Neural progenitor cell (in vitro differentiated cells): ENCODE measurements around the gene KCTD10.

Source experiments
- EZH2 ChIP-seq: fragments of 200-600 bp; sonication (generic); IDR thresholded peaks from 2 replicates; pipeline ENCODE4 v1.6.1; 2017; ENCODE audit warnings: antibody characterized with exemption, mild to moderate bottlenecking, moderate library complexity
- TF ChIP-seq, protein P1 (sequence below): fragments of 200-600 bp; sonication (generic); IDR thresholded peaks from 2 replicates; pipeline ENCODE4 v1.5.1; 2017; ENCODE audit warnings: antibody characterized with exemption, mild to moderate bottlenecking

- TF ChIP-seq, protein P1, sequence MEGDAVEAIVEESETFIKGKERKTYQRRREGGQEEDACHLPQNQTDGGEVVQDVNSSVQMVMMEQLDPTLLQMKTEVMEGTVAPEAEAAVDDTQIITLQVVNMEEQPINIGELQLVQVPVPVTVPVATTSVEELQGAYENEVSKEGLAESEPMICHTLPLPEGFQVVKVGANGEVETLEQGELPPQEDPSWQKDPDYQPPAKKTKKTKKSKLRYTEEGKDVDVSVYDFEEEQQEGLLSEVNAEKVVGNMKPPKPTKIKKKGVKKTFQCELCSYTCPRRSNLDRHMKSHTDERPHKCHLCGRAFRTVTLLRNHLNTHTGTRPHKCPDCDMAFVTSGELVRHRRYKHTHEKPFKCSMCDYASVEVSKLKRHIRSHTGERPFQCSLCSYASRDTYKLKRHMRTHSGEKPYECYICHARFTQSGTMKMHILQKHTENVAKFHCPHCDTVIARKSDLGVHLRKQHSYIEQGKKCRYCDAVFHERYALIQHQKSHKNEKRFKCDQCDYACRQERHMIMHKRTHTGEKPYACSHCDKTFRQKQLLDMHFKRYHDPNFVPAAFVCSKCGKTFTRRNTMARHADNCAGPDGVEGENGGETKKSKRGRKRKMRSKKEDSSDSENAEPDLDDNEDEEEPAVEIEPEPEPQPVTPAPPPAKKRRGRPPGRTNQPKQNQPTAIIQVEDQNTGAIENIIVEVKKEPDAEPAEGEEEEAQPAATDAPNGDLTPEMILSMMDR = no peak
- no peak for TF ChIP-seq EZH2
Observed at GRCh38 chr12:109493090-109493489, 16.0 kb upstream of the KCTD10 start.
